Hepatocyte (in vitro differentiated cells): Measurements from ENCODE around the gene TMPRSS6.

ENCODE experiments used
- CTCF ChIP-seq: fragments of 200-600 bp; sonication (generic); IDR thresholded peaks from 2 replicates; pipeline ENCODE4 v1.5.1; 2016; ENCODE audit warnings: antibody characterized with exemption, mild to moderate bottlenecking; ENCODE audit not compliant: poor library complexity
- EZH2 ChIP-seq: fragments of 200-600 bp; sonication (generic); IDR thresholded peaks from 2 replicates; pipeline ENCODE4 v1.6.1; 2016; ENCODE audit warnings: antibody characterized with exemption, mild to moderate bottlenecking, borderline replicate concordance

GRCh38 chr22:37140686-37141323 is 31.3 kb upstream of the TMPRSS6 start:
- TF ChIP-seq CTCF (no peak), EZH2 (no peak)
